Hematopoietic multipotent progenitor cell treated with erythropoietin and hydrocortisone succinate and interleukin-3 and kit ligand, for 15 days (in vitro differentiated cells): ENCODE measurements around the gene MYRFL.

Source experiments
- DNase-seq: peaks from one replicate; pipeline ENCODE4 v3.0.0-alpha.2; 2015; ENCODE audit warnings: low spot score

The MYRFL gene

GRCh38 chr12:69932676-69933552 lies 107.9 kb downstream of the MYRFL start:
- DNase-seq = no peak

GRCh38 chr12:69934011-69934410 lies 109.0 kb downstream of the MYRFL start:
- DNase-seq = no peak

- no peak for DNase-seq
Measured at GRCh38 chr12:69935651-69936100, 110.6 kb downstream of the MYRFL start.

- no peak for DNase-seq
Measured at GRCh38 chr12:69936214-69936731, 111.2 kb downstream of the MYRFL start.

GRCh38 chr12:69936766-69937165 lies 111.7 kb downstream of the MYRFL start:
- DNase-seq = no peak

GRCh38 chr12:69947123-69947522 lies 122.1 kb downstream of the MYRFL start:
- no peak for DNase-seq

GRCh38 chr12:69947897-69948296 lies 122.9 kb downstream of the MYRFL start:
- no peak for DNase-seq

- no peak for DNase-seq
Measured at GRCh38 chr12:69948851-69949250, 123.8 kb downstream of the MYRFL start.

- DNase-seq = no peak
Measured at GRCh38 chr12:69949311-69950002, 124.4 kb downstream of the MYRFL start.

- DNase-seq = no peak
Measured at GRCh38 chr12:69951108-69951507, 126.1 kb downstream of the MYRFL start.

- DNase-seq = no peak
Measured at GRCh38 chr12:69952890-69953289, 127.9 kb downstream of the MYRFL start.

GRCh38 chr12:69961246-69961645 lies 136.2 kb downstream of the MYRFL start:
- no peak for DNase-seq

- DNase-seq = no peak
Measured at GRCh38 chr12:69966409-69966808, 141.4 kb downstream of the MYRFL start.

- no peak for DNase-seq
Measured at GRCh38 chr12:69966839-69967238, 141.8 kb downstream of the MYRFL start.

GRCh38 chr12:69969011-69969410 lies 144.0 kb downstream of the MYRFL start:
- DNase-seq = no peak

GRCh38 chr12:69972136-69972535 lies 147.1 kb downstream of the MYRFL start:
- DNase-seq = no peak

GRCh38 chr12:69978020-69978419 lies 153.0 kb downstream of the MYRFL start:
- no peak for DNase-seq

GRCh38 chr12:69981881-69982475 lies 157.0 kb downstream of the MYRFL start:
- DNase-seq = no peak

- no peak for DNase-seq
Measured at GRCh38 chr12:69984241-69984640, 159.2 kb downstream of the MYRFL start.

- DNase-seq = no peak
Measured at GRCh38 chr12:69985656-69986055, 160.6 kb downstream of the MYRFL start.

- no peak for DNase-seq
Measured at GRCh38 chr12:69986114-69986513, 161.1 kb downstream of the MYRFL start.

GRCh38 chr12:69987579-69988091 lies 162.6 kb downstream of the MYRFL start:
- no peak for DNase-seq
